ENCODE data around the gene PRKN.

The PRKN gene

GRCh38 chr6:161561908-161562307 lies 1165.7 kb downstream of the PRKN start:
- Histone ChIP-seq H3K27ac (ENCODE audit: low read depth, low read length, poor library complexity, severe bottlenecking) (no peak overlapping the region), H4K20me1 (ENCODE audit: insufficient read depth, low read length) (no peaks in the 10 kb centered on the region), H3K4me1 (ENCODE audit: insufficient read depth, low read length, severe bottlenecking) (peaks cover 19% of the 10 kb centered on the region), H2AFZ (ENCODE audit: low read length) (no peak overlapping the region), H3K9ac (ENCODE audit: low read length) (no peak overlapping the region), H3K36me3 (ENCODE audit: insufficient read depth, low read length) (no peaks in the 10 kb centered on the region), H3K4me3 (ENCODE audit: low read depth, low read length, poor library complexity, severe bottlenecking) (no peak overlapping the region), H3K4me2 (ENCODE audit: low read length) (no peak overlapping the region), H3K79me2 (ENCODE audit: insufficient read depth, low read length) (no peaks in the 10 kb centered on the region), H3K9me3 (ENCODE audit: low read length) (no peaks in the 10 kb centered on the region), H3F3A (ENCODE audit: insufficient read depth, low read length) (no peaks in the 10 kb centered on the region), H3K9me2 (ENCODE audit: low read depth, low read length) (no peaks in the 10 kb centered on the region), H3K27me3 (ENCODE audit: insufficient read depth, low read length) (no peaks in the 10 kb centered on the region)
- TF ChIP-seq EZH2 (IDR thresholded peaks at IDR 0.05; ENCODE audit: borderline replicate concordance, low read length), result no peak
- TF ChIP-seq, protein P1, sequence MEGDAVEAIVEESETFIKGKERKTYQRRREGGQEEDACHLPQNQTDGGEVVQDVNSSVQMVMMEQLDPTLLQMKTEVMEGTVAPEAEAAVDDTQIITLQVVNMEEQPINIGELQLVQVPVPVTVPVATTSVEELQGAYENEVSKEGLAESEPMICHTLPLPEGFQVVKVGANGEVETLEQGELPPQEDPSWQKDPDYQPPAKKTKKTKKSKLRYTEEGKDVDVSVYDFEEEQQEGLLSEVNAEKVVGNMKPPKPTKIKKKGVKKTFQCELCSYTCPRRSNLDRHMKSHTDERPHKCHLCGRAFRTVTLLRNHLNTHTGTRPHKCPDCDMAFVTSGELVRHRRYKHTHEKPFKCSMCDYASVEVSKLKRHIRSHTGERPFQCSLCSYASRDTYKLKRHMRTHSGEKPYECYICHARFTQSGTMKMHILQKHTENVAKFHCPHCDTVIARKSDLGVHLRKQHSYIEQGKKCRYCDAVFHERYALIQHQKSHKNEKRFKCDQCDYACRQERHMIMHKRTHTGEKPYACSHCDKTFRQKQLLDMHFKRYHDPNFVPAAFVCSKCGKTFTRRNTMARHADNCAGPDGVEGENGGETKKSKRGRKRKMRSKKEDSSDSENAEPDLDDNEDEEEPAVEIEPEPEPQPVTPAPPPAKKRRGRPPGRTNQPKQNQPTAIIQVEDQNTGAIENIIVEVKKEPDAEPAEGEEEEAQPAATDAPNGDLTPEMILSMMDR (IDR thresholded peaks at IDR 0.05; ENCODE audit: low read length), result no peak

DNA sequence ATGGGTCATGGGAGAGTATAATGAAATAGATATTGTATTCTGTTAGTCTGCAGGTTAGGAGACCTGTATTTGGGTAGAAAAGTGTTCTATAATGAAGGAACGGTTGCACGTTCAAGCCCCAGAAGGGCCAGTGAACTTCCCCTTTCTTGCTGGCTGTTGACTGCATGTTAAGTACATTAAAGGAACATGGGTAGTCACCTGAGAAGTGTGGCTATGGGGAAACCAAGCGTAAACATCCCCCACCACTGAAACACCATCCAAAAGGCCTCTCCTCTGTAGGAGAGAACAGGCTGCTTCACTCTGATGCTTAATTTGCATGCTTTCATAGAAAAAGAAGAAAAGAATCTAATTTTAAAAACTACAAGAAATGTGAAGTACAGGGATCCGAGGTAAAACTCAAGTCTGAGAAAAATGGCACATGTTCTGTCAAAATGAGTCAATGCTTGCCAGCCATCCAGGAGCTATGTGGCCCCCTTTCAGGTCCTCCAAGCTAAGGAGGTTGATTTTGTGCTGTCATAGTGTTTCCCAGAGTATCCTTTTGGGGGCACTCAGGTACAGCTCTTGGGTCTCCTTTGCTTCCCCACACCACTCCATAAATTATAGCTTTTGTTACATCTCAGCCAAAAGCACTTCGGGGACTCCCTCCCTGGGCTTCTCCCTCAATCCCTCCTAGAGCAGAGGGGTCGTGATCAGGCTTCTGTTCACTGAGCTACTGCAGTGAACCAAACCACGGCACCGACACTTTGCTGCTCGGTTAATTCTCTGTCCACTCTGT lies 1170.0 kb downstream of the PRKN start:
- H3K27ac ChIP-seq (ENCODE audit: low read depth, low read length, poor library complexity, severe bottlenecking), result peak overlapping the region; percentile 62
- peak overlapping the region; percentile 5; the same call in 1 of the 2 replicates for H3K4me2 ChIP-seq (ENCODE audit: low read length)
- H3K79me2 ChIP-seq (ENCODE audit: insufficient read depth, low read length), result no peaks in the 10 kb centered on the region
- H2AFZ ChIP-seq (ENCODE audit: low read length), result no peak overlapping the region
- H3K9ac ChIP-seq (ENCODE audit: low read length), result no peak overlapping the region
- no peak for TF ChIP-seq EZH2 (IDR thresholded peaks at IDR 0.05; ENCODE audit: borderline replicate concordance, low read length)
- TF ChIP-seq, protein P1 (IDR thresholded peaks at IDR 0.05; ENCODE audit: low read length), result peak; percentile 17; the same call in 1 of the 2 replicates
- H3K9me3 ChIP-seq (ENCODE audit: low read length), result no peaks in the 10 kb centered on the region
- H3K9me2 ChIP-seq (ENCODE audit: low read depth, low read length), result no peaks in the 10 kb centered on the region
- no peaks in the 10 kb centered on the region for H3K27me3 ChIP-seq (ENCODE audit: insufficient read depth, low read length)
- peaks cover 25% of the 10 kb centered on the region for H3K4me1 ChIP-seq (ENCODE audit: insufficient read depth, low read length, severe bottlenecking)
- no peak overlapping the region for H3K4me3 ChIP-seq (ENCODE audit: low read depth, low read length, poor library complexity, severe bottlenecking)
- no peaks in the 10 kb centered on the region for H3F3A ChIP-seq (ENCODE audit: insufficient read depth, low read length)
- H3K36me3 ChIP-seq (ENCODE audit: insufficient read depth, low read length), result no peaks in the 10 kb centered on the region
- H4K20me1 ChIP-seq (ENCODE audit: insufficient read depth, low read length), result no peaks in the 10 kb centered on the region

DNA sequence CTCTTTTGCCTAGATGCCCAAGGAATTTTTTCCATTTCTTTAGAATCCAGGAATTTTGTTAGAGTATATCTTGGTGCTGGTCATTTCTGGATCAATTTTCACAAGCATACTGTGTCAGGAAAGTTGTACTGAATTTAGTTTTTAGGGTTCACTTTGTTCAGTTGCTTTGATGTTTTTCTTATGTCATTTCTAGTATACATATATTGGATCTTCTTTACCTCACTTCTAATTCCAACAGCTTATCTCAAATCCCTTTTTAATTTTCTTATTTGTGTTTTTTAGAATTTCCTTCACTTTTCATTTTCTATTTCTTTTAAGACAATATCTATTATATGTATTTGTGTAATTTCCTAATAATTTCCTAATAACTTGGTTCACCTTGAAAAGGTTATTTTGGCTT lies 1172.7 kb downstream of the PRKN start:
- Histone ChIP-seq H3K4me3 (ENCODE audit: low read depth, low read length, poor library complexity, severe bottlenecking) (no peak overlapping the region), H2AFZ (ENCODE audit: low read length) (no peak overlapping the region), H3K9me2 (ENCODE audit: low read depth, low read length) (no peaks in the 10 kb centered on the region), H3K79me2 (ENCODE audit: insufficient read depth, low read length) (no peaks in the 10 kb centered on the region), H3K9me3 (ENCODE audit: low read length) (no peaks in the 10 kb centered on the region), H3F3A (ENCODE audit: insufficient read depth, low read length) (no peaks in the 10 kb centered on the region), H3K9ac (ENCODE audit: low read length) (no peak overlapping the region), H3K27me3 (ENCODE audit: insufficient read depth, low read length) (no peaks in the 10 kb centered on the region), H3K27ac (ENCODE audit: low read depth, low read length, poor library complexity, severe bottlenecking) (no peak overlapping the region), H3K36me3 (ENCODE audit: insufficient read depth, low read length) (no peaks in the 10 kb centered on the region), H4K20me1 (ENCODE audit: insufficient read depth, low read length) (no peaks in the 10 kb centered on the region), H3K4me1 (ENCODE audit: insufficient read depth, low read length, severe bottlenecking) (peaks cover 25% of the 10 kb centered on the region), H3K4me2 (ENCODE audit: low read length) (no peak overlapping the region)
- TF ChIP-seq, protein P1 (IDR thresholded peaks at IDR 0.05; ENCODE audit: low read length), result no peak
- no peak for TF ChIP-seq EZH2 (IDR thresholded peaks at IDR 0.05; ENCODE audit: borderline replicate concordance, low read length)

Data from OCI-LY1 (cell line).